ENCODE measurements around the gene PGAP6.
A peak's percentile ranks its signal among the peaks of the same experiment; 100 is the strongest.
"Not testable (repeated sequence)": the region's sequence is repeated elsewhere in the genome, so short reads cannot be mapped to it uniquely, and the experiment has no call there.

Gene PGAP6

DNA sequence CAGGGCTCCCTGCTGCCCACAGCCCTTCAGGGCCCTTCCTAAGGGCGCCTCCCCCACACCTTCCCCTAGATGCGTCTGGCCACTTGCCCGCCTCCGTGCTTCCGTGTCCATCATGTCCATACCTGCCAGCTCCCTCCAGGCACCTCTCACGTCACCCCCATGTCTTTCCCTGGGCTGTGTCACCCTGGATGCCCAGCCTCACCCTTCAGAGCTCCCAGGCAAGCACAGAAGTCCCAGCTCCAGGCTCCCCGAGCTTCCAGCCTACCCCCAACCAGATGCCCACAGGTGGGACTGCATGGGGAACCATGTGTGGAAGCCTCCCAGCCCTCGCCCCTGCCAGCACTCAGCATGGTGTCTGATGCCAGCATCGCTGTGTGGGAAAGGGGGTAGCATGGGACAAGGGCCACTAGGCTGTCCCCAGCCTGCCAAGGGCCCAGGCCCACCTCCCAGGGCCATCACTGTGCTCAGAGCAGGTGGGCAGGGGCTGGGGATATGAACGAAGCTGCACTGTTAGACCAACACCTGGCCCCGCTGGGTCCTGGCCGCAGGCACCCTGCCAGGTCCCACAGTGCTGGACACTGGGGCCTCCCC, 27.4 kb downstream of the PGAP6 start:
- FAIRE-seq (no peak), DNase-seq (ENCODE audit: insufficient read length, low spot score) (no peak)
- TF ChIP-seq, protein P1, sequence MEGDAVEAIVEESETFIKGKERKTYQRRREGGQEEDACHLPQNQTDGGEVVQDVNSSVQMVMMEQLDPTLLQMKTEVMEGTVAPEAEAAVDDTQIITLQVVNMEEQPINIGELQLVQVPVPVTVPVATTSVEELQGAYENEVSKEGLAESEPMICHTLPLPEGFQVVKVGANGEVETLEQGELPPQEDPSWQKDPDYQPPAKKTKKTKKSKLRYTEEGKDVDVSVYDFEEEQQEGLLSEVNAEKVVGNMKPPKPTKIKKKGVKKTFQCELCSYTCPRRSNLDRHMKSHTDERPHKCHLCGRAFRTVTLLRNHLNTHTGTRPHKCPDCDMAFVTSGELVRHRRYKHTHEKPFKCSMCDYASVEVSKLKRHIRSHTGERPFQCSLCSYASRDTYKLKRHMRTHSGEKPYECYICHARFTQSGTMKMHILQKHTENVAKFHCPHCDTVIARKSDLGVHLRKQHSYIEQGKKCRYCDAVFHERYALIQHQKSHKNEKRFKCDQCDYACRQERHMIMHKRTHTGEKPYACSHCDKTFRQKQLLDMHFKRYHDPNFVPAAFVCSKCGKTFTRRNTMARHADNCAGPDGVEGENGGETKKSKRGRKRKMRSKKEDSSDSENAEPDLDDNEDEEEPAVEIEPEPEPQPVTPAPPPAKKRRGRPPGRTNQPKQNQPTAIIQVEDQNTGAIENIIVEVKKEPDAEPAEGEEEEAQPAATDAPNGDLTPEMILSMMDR (IDR thresholded peaks at IDR 0.05; ENCODE audit: insufficient read depth, missing control alignments): no peak

DNA sequence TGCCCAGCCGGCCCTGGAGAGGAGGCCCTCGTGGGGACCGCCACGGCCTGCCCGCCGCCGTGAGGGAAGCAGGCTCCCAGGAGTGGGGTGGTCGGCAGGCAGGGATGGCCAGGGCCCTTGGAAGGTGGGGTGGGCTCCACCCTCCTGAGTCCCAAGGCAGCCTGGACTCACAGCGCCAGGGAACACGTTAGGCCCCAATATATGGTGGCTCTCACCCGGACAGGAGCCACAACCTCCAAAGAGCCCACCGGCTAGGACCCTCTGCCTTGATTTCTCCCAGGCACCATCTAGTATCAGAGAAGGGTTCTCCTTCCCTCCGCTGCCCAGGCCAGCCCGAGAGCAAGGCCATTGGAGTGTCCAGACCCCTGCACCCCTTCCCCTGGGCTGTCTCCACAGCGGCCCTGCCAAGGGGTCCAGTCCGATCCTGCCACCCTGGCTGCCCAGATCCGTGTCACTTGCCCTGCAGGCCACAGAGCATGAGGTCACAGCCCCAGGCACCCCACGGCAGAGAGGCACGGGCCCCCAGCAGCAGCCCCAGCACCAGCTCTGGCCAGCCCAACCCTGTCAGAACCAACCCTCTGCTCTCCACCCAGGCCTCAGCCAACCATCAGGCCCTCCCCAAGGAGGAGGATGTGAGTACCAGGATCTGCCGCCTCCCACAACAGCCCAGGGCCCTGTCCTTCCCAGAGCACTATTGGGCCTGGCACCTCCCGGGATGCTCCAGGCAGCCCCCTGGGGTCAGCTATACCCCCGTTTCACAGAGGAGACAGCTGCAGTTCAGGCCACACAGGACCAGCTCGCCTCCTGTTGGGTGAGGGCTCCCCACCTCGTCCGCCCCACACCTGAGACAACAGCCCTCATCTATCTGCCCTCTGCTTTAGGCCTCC, 28.1 kb downstream of the PGAP6 start:
- no peak for FAIRE-seq
- TF ChIP-seq, protein P1 (IDR thresholded peaks at IDR 0.05; ENCODE audit: insufficient read depth, missing control alignments): no peak

DNA sequence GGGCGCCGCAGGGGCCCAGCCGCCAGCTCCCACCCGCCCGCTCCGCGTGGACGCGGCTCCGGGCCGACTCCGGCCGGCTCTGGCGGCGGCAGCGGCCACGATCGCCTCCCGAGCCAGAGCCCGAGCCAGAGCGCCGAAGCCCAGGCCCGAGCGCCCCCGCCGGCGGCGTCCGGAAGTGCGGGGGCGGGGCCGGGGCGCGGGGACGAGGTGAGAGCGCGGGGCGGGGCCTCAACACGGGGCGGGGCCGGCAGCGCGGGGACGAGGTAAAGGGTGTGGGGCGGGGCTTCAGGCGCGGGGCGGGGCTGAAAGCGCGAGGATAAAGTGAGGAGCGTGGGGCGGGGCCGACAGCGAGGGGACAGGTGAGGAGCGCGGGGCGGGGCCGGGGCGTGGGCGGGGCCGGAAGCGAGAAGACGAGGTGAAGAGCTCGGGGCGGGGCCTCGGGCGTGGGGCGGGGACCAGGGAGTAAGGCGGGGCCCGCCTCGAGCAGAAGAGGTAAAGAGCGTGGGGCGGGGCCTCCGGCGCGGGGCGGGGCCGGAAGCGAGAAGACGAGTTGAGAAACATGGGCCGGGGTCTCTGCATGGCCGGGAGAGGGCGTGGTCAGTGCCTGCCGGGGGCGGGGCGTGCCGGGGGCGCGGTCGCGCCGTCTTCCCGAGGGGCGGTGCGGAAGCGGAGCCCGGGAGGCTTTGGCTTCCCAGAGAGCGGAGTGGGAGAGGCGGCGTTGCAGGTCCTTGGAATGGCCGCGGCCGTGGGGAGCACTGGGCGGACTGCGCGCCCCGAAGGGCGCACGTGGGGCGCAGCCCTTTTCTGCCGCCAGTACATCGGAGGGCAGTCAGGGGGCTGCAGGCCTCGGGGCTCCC, 29.0 kb downstream of the PGAP6 start, which contains the start of gene AXIN1:
TSS of gene AXIN1 (minus strand) at position 177 of the 857 bp plus-strand sequence. CDS start 5,698 bp downstream, outside the sequence.
- DNase-seq (ENCODE audit: insufficient read length, low spot score): peak; percentile 84
- TF ChIP-seq, protein P1 (IDR thresholded peaks at IDR 0.05; ENCODE audit: insufficient read depth, missing control alignments): peak; percentile 25
- FAIRE-seq: no peak

More for the DNA sequence above, 28.1 kb downstream of the PGAP6 start:
- DNase-seq (ENCODE audit: insufficient read length, low spot score): no peak

DNA sequence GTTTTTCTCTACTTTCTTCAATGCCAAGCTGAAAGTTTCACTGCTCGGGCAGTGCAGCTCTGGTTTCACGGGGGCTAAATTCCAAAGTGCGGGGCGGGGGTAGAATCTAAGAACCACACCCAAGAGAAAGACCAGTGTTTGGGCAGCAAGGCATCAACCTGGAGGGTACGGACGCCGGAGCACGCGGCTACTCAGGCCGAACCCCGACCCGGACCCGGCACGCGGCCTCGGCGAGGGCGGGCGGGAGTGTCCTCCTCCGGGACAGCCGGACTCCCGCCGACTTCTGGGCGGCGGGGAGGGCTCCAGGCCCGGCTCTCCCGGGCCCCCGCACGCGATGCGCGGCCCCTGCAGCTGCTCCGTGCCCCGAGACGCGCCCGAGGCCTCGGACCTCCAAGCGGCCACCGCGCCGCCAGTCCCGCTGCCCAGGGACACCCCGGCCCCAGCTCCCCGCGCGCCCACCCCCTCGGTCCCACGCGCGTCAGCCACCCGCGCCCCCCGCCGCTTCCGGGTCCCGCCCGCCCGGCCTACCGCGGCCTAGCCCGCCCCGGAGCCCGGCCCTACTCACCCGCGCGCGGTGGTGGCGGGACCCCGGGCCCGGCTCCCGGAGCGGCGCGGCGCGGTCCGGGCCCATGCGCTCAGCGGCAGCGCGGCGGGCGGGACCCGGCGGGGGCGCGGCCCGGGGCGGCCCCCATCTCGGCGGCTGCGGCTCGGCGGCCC, 29.8 kb downstream of the PGAP6 start:
- DNase-seq (ENCODE audit: insufficient read length, low spot score): no peak
- TF ChIP-seq, protein P1 (IDR thresholded peaks at IDR 0.05; ENCODE audit: insufficient read depth, missing control alignments): no peak
- no peak for FAIRE-seq

DNA sequence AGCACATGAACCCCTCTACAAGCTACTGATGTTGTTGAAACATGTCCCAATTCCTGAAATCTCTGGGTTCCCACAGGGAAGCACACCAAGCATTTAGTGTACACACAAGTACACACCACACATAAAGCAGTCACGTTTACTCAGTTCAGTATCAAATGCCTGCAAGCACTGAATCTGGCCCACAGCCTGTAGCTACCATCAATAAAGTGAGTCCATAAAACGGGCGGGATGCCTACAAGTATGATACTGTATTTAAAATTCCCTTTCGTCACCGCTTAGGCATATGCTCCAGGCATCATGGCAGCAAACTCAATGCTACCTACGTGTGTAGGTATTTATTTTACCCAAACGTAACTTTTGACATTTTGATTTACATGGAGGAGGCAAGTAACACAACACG, 31.6 kb downstream of the PGAP6 start:
- FAIRE-seq: no peak
- TF ChIP-seq, protein P1 (IDR thresholded peaks at IDR 0.05; ENCODE audit: insufficient read depth, missing control alignments): no peak
- no peak for DNase-seq (ENCODE audit: insufficient read length, low spot score)

DNA sequence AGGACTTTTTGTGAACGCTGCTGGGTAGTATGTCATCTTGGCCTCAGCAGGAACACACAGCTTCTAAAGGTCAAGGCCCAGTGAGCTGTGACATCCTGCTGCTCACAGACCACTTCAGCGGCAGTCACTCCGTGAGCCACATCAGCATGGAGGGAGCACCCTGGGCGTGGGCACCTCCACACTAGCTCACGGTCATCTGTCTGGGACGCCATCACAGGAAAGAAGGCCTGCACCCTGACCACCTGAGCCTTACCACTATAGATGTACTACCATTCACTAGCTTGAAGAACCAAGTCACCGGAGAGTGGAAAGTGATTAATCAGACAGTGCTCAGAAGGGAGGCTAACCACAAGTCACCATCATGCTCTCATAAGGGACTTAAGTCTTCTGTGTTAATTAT, 32.6 kb downstream of the PGAP6 start:
- FAIRE-seq: no peak

DNA sequence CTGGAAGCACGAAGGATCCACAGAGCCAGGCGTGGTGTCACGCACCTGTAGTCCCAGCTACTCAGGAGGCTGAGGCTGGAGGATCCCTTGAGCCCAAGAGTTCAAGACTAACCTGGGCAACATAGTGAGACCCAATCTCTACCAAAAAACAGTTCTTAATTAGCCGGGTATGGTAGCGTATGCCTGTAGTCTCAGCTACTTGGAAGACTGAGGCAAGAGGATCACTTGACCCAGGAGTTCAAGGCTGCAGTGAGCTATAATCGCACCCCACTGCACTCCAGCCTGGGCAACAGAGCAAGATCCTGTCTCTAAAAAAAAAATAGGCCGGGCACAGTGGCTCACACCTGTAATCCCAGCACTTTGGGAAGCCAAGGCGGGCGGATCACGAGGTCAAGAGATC, 33.3 kb downstream of the PGAP6 start:
- FAIRE-seq; DNase-seq (ENCODE audit: insufficient read length, low spot score): not testable (repeated sequence)

More for the DNA sequence above, 32.6 kb downstream of the PGAP6 start:
- TF ChIP-seq, protein P1 (IDR thresholded peaks at IDR 0.05; ENCODE audit: insufficient read depth, missing control alignments): no peak
- no peak for DNase-seq (ENCODE audit: insufficient read length, low spot score)
